ENCODE data around the gene EMP1.

GRCh38 chr12:13194401-13195110 lies 2.0 kb upstream of the EMP1 start:
- TF ChIP-seq CTCF (IDR thresholded peaks at IDR 0.05; ENCODE audit: poor library complexity) = no peak
- TF ChIP-seq EZH2 (IDR thresholded peaks at IDR 0.05; ENCODE audit: borderline replicate concordance) = no peak
